Smooth muscle cell (in vitro differentiated cells): ENCODE measurements around the gene ARFGAP3. TPM values are rescaled to one million over a fixed set of nuclear protein-coding genes. Genes with fewer than 3 reads are reported as not detected.

ENCODE experiments used
- DNase-seq: peaks from one replicate; lab custom pipeline; 2025; ENCODE audit not compliant: unreplicated experiment; lab: John Stamatoyannopoulos, UW
- H2AFZ ChIP-seq: fragments of 200-600 bp; sonication (generic); 2 replicates; pipeline ENCODE4 v1.6.0; 2016; ENCODE audit warnings: antibody characterized with exemption, low read depth, mild to moderate bottlenecking
- H3F3A ChIP-seq: fragments of 200-600 bp; sonication (generic); 2 replicates; pipeline ENCODE4 v1.6.0; 2017; ENCODE audit warnings: antibody characterized with exemption, low read depth
- H3K27ac ChIP-seq: fragments of 200-600 bp; sonication (generic); 2 replicates; pipeline ENCODE4 v1.5.1; 2016; ENCODE audit warnings: low read depth, mild to moderate bottlenecking
- H3K27me3 ChIP-seq: fragments of 200-600 bp; sonication (generic); 2 replicates; pipeline ENCODE4 v1.6.1; 2016; ENCODE audit warnings: low read depth, mild to moderate bottlenecking
- H3K36me3 ChIP-seq: fragments of 200-600 bp; sonication (generic); 2 replicates; pipeline ENCODE4 v1.5.1; 2016; ENCODE audit warnings: low read depth
- H3K4me1 ChIP-seq: fragments of 200-600 bp; sonication (generic); 2 replicates; pipeline ENCODE4 v1.5.1; 2016; ENCODE audit warnings: low read depth
- H3K4me2 ChIP-seq: fragments of 200-600 bp; sonication (generic); 2 replicates; pipeline ENCODE4 v1.6.0; 2016; ENCODE audit warnings: mild to moderate bottlenecking
- H3K4me3 ChIP-seq: fragments of 200-600 bp; sonication (generic); 2 replicates; pipeline ENCODE4 v1.5.1; 2016; ENCODE audit warnings: mild to moderate bottlenecking
- H3K79me2 ChIP-seq: fragments of 200-600 bp; sonication (generic); 2 replicates; pipeline ENCODE4 v1.6.0; 2016; ENCODE audit warnings: low read depth, mild to moderate bottlenecking
- H3K9ac ChIP-seq: fragments of 200-600 bp; sonication (generic); 2 replicates; pipeline ENCODE4 v1.6.0; 2016; ENCODE audit warnings: low read depth
- H3K9me3 ChIP-seq: fragments of 200-600 bp; sonication (generic); replicated peaks from 2 replicates; pipeline ENCODE4 v1.5.1; 2016; ENCODE audit warnings: low read depth
- H4K20me1 ChIP-seq: fragments of 200-600 bp; sonication (generic); 2 replicates; pipeline ENCODE4 v1.6.0; 2016; ENCODE audit warnings: low read depth
- CTCF ChIP-seq: fragments of 200-600 bp; sonication (generic); IDR thresholded peaks from 2 replicates; pipeline ENCODE4 v1.5.1; 2017; ENCODE audit warnings: borderline replicate concordance, mild to moderate bottlenecking, antibody characterized with exemption; ENCODE audit not compliant: insufficient read depth, poor library complexity, severe bottlenecking
- WGBS: methylation state at CpG from one replicate; pipeline ENCODE4 v1.1.7; 2016; ENCODE audit warnings: low lambda C conversion rate; 5-methylcytosine and 5-hydroxymethylcytosine counted together
- polyA plus RNA-seq: library from polyadenylated mRNA; unstranded; fragments of >200 nt; fragmentation: Nextera tagmentation; extraction: Ambion mirVana; gene quantifications from 2 replicates; pipeline ENCODE4 v1.2.1, GENCODE V29; 2016
- total RNA-seq: library from RNA; depleted of rRNA; stranded (reverse); fragments of >200 nt; gene quantifications from 2 replicates; pipeline ENCODE4 v1.2.3, GENCODE V29; 2014

Gene ARFGAP3
- total and polyA plus RNA-seq, 2 experiments from 2014 or later, result 69.2 to 89.9 TPM

DNA sequence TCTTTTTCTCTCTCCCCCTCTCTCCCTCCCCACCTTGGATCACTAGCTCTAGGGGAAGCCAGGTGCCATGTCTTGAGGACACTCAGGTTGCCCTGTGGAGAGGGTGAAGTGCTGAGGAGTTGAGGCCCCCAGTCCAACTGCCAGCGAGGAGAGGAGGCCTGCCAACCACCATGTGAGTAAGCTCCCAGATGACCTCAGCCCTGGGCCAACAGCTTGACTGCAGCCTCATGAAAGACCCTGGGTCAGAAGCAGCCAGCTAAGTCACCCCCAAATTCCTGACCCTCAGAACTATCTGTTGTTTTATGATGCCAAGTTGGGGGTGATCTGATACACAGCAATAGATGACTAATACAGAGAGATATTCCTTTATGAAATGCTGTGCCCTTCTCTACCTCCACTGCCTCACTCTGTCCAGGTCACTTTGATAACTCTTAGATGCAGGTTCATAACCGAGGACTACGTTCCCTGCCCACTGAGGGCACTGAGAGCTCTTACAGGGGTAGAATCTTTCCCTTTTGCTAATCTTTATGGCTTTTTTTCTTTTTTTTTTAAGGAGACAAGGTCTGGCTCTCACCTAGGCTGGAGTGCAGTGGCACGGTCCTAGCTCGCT lies 8.0 kb downstream of the ARFGAP3 start:
- WGBS, result 95% methylated on average over 5 of the region's 5 CpGs
- peaks cover 95% of the 10 kb centered on the region for H3K79me2 ChIP-seq
- peaks cover 3% of the 10 kb centered on the region for H3K36me3 ChIP-seq
- H4K20me1 ChIP-seq, result peaks cover 98% of the 10 kb centered on the region
- no peak for DNase-seq
- no peak overlapping the region for H3K27ac ChIP-seq
- no peak overlapping the region for H3K9ac ChIP-seq
- H2AFZ ChIP-seq, result no peak overlapping the region
- no peaks in the 10 kb centered on the region for H3K27me3 ChIP-seq
- no peaks in the 10 kb centered on the region for H3K9me3 ChIP-seq
- no peak overlapping the region for H3K4me2 ChIP-seq
- H3K4me3 ChIP-seq, result no peak overlapping the region
- H3K4me1 ChIP-seq, result no peaks in the 10 kb centered on the region
- no peak for TF ChIP-seq CTCF
- no peaks in the 10 kb centered on the region for H3F3A ChIP-seq

- H3K4me1 ChIP-seq, result no peaks in the 10 kb centered on the region
- 89% methylated on average over 3 of the region's 3 CpGs for WGBS
- DNase-seq, result no peak
- H3K4me2 ChIP-seq, result no peak overlapping the region
- no peaks in the 10 kb centered on the region for H3K9me3 ChIP-seq
- peaks cover 3% of the 10 kb centered on the region for H3K36me3 ChIP-seq
- H3K9ac ChIP-seq, result no peak overlapping the region
- H3K27ac ChIP-seq, result no peak overlapping the region
- H3K27me3 ChIP-seq, result no peaks in the 10 kb centered on the region
- H4K20me1 ChIP-seq, result peaks cover 98% of the 10 kb centered on the region
- H2AFZ ChIP-seq, result no peak overlapping the region
- H3F3A ChIP-seq, result no peaks in the 10 kb centered on the region
- H3K79me2 ChIP-seq, result peaks cover 87% of the 10 kb centered on the region
- no peak for TF ChIP-seq CTCF
- H3K4me3 ChIP-seq, result no peak overlapping the region
These were observed 10.0 kb downstream of the ARFGAP3 start for GRCh38 chr22:42847110-42847509.

DNA sequence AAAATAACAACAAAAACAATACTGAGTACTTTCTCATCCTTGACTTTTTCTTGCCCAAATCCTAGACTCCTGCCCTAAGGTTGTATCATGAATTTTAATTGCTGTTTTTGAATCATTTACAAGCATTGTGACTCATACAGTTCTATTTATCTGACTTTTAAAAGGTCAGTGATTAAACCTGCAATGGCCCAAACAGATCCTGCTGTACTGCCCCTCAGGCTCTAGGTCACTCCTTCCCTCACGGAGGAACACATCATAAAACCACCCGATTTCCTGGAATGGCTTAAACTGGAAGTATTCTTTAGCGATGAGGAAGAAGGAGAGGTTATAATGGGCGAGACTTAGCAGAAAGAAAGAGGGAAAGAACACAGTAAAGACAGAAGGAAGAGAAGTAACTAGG lies 12.3 kb downstream of the ARFGAP3 start:
- peaks cover 7% of the 10 kb centered on the region for H3K36me3 ChIP-seq
- no peak overlapping the region for H3K9ac ChIP-seq
- H3K9me3 ChIP-seq, result no peaks in the 10 kb centered on the region
- H3K4me3 ChIP-seq, result no peak overlapping the region
- peaks cover 76% of the 10 kb centered on the region for H3K79me2 ChIP-seq
- no peak for DNase-seq
- H4K20me1 ChIP-seq, result peaks cover 98% of the 10 kb centered on the region
- no peak overlapping the region for H2AFZ ChIP-seq
- WGBS, result 31% methylated on average over 4 of the region's 4 CpGs
- H3F3A ChIP-seq, result no peaks in the 10 kb centered on the region
- no peaks in the 10 kb centered on the region for H3K27me3 ChIP-seq
- peak overlapping the region; percentile 48 for H3K27ac ChIP-seq
- no peak for TF ChIP-seq CTCF
- H3K4me1 ChIP-seq, result no peaks in the 10 kb centered on the region
- H3K4me2 ChIP-seq, result no peak overlapping the region
